Omental fat pad (tissue), 4 donors: ENCODE results near the gene HP. TPM values are rescaled to one million over a fixed set of nuclear protein-coding genes. Genes with fewer than 3 reads are reported as not detected.

ENCODE experiments used
- ATAC-seq: fragments of 150-250 bp; one replicate; pipeline ENCODE4 v1.9.1; 2016; ENCODE audit warnings: mild to moderate bottlenecking, moderate library complexity; ENCODE audit not compliant: low FRiP score
- DNase-seq: peaks from one replicate; pipeline ENCODE4 v3.0.0-alpha.2; 2019; ENCODE audit warnings: low spot score
- total RNA-seq, 4 donors: library from RNA; depleted of rRNA; stranded (reverse); fragments of >200 nt; gene quantifications; one replicate each; pipeline ENCODE4 v1.1.0, GENCODE V29; 2016
- TF ChIP-seq, protein P1 (sequence below), 3 donors: fragments of 450-650 bp; IDR thresholded peaks; one replicate each; pipeline ENCODE4 v1.5.1; 2016 to 2017; ENCODE audit warnings: antibody characterized with exemption in 3 of 3, mild to moderate bottlenecking in 3 of 3, moderate library complexity in 2 of 3

The HP gene
- total RNA-seq, 4 donors from 2014 or later: 48.9 to 4,795 (median 1,381) TPM

DNA sequence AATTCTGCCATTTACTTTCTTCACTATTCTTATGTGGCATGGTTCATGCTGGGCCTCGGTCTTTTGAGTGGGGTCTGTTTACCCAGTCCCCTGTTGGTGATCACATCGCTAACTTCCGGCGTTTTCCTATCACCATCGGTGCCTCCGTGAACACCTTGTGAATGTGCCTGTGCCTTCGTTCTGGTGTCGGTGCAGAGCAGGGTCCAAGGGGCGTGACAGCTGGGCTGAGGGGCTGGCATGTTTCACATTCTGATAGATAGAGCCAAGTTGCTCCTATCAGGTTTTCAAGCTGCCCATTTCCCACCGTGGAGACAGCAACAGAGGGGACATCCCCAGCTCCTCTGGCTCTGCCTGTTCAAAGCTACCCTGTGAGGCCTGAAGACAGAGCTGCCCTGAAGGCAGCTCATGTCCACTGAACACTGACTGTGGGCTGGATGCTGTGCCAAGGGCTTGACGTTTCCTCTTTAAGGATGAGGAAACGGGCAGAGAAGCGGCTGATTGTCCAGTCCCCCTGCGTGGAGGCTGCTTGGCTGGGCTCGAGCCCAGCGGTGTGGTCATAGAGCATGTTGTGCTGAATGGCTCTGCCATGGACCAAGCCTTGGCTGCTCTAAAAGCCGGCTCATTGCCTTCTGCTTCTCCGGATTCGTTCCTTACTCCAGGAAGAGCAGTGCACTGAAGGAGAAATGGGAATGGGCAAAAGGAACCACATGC lies 28.7 kb upstream of the HP start:
- TF ChIP-seq, protein P1, sequence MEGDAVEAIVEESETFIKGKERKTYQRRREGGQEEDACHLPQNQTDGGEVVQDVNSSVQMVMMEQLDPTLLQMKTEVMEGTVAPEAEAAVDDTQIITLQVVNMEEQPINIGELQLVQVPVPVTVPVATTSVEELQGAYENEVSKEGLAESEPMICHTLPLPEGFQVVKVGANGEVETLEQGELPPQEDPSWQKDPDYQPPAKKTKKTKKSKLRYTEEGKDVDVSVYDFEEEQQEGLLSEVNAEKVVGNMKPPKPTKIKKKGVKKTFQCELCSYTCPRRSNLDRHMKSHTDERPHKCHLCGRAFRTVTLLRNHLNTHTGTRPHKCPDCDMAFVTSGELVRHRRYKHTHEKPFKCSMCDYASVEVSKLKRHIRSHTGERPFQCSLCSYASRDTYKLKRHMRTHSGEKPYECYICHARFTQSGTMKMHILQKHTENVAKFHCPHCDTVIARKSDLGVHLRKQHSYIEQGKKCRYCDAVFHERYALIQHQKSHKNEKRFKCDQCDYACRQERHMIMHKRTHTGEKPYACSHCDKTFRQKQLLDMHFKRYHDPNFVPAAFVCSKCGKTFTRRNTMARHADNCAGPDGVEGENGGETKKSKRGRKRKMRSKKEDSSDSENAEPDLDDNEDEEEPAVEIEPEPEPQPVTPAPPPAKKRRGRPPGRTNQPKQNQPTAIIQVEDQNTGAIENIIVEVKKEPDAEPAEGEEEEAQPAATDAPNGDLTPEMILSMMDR (IDR thresholded peaks at IDR 0.05): no peak
- ATAC-seq (peak; percentile 41), DNase-seq (no peak)

DNA sequence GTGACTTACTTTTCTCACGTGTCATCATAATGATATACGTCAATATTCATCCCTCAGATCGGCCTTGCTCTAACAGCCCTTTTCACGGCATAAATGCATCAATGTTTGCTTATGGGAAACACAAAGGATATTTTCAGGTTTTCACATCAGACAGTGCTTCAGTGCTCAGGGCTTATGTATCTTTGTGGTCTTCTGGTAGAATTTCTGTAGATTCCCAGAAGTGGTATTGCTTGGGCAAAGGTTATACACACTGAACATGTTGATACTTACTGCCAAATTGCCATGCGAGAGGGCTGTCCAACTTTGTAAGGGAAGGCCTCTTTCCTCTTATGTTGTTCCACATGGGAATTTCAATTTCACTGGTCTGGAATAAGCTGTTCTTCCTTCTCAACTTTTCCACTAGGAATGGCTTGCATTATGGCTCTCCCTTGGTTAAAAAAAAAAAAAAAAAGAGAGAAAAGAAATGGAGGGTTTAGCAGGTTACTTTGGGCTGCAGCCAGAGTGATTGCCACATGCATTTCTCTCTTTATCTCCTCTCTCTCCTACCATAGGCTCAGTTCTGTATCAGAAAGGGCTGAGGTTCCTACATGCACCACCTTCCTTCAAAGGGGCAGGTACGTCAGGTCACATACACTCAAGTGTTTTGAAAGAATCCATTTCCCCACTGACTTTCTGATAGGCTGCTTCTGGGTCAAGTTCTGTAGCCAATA lies 26.5 kb upstream of the HP start:
- TF ChIP-seq, protein P1 (IDR thresholded peaks at IDR 0.05): no peak
- DNase-seq: no peak
- ATAC-seq: no peak

DNA sequence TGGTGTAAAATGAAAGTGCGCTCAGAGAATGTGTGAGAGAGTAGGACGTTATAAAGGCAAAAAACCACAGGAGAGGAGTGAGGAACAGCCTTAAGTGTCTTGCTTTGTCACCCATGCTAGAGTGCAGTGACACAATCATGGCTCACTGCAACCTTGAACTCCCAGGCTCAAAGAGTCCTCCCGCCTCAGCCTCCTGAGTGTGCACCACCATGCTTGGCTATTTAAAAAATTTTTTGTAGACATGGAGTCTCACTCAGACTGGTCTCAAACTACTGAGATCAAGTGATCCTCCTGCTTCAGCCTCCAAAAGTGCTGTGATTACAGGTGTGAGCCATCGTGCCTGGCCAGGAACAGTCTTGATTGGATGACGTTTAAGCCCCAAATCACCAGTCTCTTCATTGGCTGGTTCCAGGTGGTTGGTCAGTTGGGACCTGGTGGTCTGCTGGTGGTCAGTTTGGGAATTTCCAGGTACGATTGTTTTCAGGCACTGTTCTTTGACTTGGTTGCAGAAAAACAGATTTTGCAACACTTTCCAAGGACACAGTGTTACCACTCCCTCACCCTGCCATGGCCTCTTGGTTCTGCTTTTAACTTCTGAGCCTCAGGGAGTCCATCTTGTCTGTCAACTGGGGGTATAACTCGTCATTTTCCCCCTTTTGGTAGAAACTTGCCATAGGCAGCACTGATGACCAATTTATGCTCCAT lies 24.6 kb upstream of the HP start:
- DNase-seq: no peak
- ATAC-seq: no peak
- TF ChIP-seq, protein P1 (IDR thresholded peaks at IDR 0.05): no peak

DNA sequence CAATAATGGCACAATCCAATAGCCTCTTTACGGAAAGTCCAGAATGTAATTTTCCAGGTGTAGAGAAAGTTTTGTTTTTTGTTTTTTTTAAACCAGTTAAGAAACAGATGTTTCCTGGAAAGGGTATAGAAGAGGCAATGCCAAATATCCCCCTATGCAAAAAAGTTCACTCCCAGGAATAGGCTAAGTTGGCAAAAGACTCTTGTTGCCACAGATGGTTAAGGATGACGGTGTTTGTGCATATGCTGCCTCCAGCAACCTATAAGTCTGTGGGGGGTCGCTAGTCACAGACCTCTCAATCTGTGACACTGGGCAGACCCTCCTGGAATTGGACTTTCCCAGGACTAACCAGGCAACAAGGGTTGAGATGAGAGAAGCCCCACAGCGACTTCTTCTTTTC lies 20.9 kb upstream of the HP start:
- ATAC-seq (peak; percentile 67), DNase-seq (no peak)
- TF ChIP-seq, protein P1 (IDR thresholded peaks at IDR 0.05): no peak

DNA sequence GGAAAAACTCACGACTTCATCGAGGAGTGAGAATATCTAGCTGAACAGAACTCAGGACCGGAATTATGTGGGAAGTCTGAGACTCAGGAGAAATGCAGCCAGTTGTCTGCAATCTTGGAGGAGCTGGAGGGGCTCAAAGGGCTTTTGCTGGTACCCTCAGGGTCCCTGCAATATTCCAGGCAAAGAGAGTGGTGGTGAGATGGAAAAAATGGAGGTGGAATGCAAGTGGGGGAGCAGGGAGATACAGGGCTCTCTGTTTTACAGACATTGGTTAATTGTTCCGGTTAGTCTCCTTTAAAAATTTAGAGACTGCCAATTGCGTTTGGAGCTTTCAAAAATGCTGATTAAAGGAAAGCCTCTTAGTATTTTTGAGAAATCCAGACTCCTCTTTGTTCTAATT lies 18.2 kb upstream of the HP start:
- DNase-seq (no peak), ATAC-seq (no peak)
- TF ChIP-seq, protein P1 (IDR thresholded peaks at IDR 0.05): no peak

DNA sequence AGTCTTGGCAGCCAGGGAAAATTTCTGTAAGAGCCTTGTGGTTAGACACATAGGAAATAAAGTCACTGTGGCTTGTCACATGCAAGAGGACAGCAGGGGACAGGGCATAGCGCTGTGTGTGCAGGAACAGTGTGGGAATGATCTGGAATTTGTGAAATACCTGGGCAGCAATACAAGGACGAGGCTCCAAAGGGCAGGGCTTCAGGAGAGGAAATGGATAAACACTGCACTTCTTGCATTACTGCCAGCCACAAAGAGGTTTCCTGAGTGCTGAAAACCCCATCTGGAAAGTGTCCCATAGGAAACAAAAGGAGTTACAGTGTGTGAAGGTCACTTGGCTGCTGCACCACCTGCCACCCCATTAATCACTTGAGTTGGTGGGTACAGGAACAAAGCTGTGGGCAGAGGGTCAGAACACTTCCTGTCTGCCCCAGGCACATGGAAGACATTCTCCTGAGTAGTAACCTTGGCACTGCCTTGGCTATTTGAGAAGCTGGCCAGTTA lies 12.1 kb upstream of the HP start:
- no peak for DNase-seq
- TF ChIP-seq, protein P1 (IDR thresholded peaks at IDR 0.05): no peak
- ATAC-seq: no peak
